HCT116 (cell line): Measurements from ENCODE around the gene CSTF3.

ENCODE experiments used
- CBX3 ChIP-seq: IDR thresholded peaks from 2 replicates; pipeline ENCODE4 v1.6.1; 2012; ENCODE audit warnings: low read depth
- CTCF ChIP-seq, 3 experiments: fragments of 200-600 bp in 1 of 3; sonication (generic) in 1 of 3; IDR thresholded peaks in 2 of 3; conservative IDR thresholded peaks in 1 of 3; 2 replicates each; pipeline ENCODE4 v1.5.1; 2012 to 2017; ENCODE audit warnings: low read depth in 2 of 3, low read length in 2 of 3, antibody characterized with exemption in 1 of 3, borderline replicate concordance in 1 of 3, control low read depth in 1 of 3, mild to moderate bottlenecking in 1 of 3, mixed read lengths in 1 of 3, mixed run types in 1 of 3, moderate library complexity in 1 of 3; ENCODE audit not compliant: insufficient read depth in 1 of 3
- EZH2 ChIP-seq: fragments of 200-600 bp; sonication (generic); IDR thresholded peaks from 2 replicates; pipeline ENCODE4 v1.6.1; 2017; ENCODE audit warnings: antibody characterized with exemption, mixed run types
- EZH2phosphoT487 ChIP-seq: fragments of 200-600 bp; IDR thresholded peaks from 2 replicates; pipeline ENCODE4 v1.6.1; 2018; ENCODE audit warnings: antibody characterized with exemption, borderline replicate concordance
- JUND ChIP-seq: IDR thresholded peaks from 2 replicates; pipeline ENCODE4 v1.6.1; 2012
- POLR2AphosphoS5 ChIP-seq: IDR thresholded peaks from 2 replicates; pipeline ENCODE4 v1.6.1; 2011; ENCODE audit warnings: mild to moderate bottlenecking, low read depth, low read length, moderate library complexity
- SP1 ChIP-seq: IDR thresholded peaks from 2 replicates; pipeline ENCODE4 v1.6.1; 2012; ENCODE audit warnings: low read depth
- TCF7L2 ChIP-seq: IDR thresholded peaks from 2 replicates; pipeline ENCODE4 v1.7.0; 2011; ENCODE audit warnings: borderline replicate concordance, inconsistent platforms; ENCODE audit not compliant: insufficient read depth, insufficient read length; ENCODE audit errors: extremely low read depth

DNA sequence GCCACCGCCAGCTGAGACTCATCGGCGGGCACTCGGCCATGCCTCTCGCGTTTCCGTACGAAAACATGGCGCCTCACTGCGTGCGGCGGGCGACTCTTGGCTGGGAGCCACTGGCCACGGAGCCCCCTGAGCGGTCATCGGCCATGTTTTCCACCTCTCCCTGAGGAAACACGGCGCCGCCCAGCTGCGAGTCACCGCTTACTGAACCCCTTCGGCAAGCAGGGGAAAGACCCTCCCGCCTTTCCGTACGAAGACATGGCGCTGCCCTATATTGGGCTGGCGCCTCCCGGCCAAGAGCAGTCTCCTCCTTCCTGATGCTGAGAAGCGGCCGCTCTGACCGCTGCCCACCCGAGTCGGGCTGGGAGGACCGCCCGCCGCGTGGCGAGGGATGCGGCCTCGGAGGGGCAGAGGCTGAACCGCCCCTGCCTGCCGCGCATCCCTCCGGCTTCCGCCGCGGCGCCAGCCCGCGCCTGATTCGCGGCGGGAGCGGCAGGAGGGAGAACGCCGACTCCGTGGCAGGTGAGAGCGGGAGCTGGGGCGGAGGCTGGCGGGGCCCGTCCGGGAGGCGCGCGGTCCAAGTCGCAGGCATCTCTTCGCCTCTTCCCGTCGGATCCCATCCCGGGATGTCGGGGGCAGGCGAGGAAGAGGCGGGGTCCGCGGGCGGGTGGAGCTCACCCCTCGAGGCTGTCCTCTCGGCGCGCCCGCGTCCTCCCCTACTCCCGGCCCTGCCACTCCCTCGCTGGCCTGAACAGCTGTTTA, 121.8 kb downstream of the CSTF3 start, which contains the start of gene TCP11L1:
- TF ChIP-seq TCF7L2, result peak; percentile 30
- TF ChIP-seq CTCF (IDR thresholded peaks at IDR 0.05 in 2 of 3, conservative IDR thresholded peaks at IDR 0.05 in 1 of 3; ENCODE audit: borderline replicate concordance in 1 of 3, insufficient read depth in 1 of 3, low read depth in 2 of 3, low read length in 2 of 3), result no peak
- TF ChIP-seq CBX3, result no peak
- TF ChIP-seq JUND, result no peak
- TF ChIP-seq EZH2phosphoT487, result no peak
- TF ChIP-seq SP1, result no peak; the same call in 1 of the 2 replicates
- peak; percentile 10; the same call in 1 of the 2 replicates for TF ChIP-seq POLR2AphosphoS5
- no peak for TF ChIP-seq EZH2
